HG02885 (cell line): ENCODE measurements around the gene PPARG.

ENCODE experiments used
- ATAC-seq: cut with Tn5 transposase; IDR thresholded peaks from one replicate; pipeline ENCODE4 v1.9.1; 2021; ENCODE audit warnings: mild to moderate bottlenecking; ENCODE audit not compliant: unreplicated experiment, poor library complexity

PPARG gene

DNA sequence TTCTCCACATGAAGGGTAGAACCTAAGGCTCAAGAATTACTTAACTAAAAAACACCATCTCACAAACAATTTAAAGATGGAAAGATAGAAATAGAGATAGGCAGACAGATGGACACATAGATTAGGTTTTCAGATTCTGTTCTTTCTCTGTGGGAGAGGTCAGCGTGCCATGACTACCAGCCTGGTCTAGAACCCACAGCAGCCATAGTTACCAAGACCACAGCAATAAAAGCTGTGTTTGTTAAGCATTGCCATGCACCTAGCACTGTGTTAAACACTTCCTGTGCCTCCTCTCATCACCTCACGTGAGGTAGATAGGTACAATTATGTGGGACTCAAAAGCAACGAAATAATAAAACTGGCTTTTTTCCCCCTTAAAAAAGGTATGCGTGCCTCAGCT lies 112.3 kb downstream of the PPARG start:
- ATAC-seq = no peak

DNA sequence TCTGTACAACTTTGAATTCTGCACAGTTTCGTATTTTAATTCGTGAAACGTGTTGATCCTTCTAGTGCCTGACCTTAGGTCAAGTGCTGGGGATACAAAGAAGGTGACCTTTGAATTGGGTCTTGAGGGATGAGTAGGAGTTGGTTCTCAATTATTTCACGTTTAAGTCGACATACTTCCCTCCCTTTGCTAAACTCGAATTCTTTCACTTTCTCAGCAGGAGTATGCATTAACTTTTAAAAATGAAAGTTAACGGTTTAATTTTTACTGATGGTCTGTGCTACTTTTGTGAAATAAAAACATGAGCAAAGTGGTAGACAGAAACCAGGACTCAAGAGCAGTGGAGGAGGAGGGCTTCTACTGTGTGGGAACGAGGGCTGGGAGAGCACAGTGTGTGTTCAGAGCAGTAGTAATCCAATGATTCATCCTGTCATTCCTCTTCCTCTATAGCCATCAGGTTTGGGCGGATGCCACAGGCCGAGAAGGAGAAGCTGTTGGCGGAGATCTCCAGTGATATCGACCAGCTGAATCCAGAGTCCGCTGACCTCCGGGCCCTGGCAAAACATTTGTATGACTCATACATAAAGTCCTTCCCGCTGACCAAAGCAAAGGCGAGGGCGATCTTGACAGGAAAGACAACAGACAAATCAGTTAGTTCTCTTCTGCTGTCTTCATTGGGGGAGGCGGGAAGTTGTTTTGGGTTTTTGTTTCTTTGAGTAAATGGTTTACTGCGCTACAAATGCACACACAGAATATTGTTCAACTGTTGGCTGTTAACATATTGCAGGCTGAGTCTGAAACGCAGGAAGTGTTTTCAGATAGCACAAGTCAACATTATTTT lies 116.8 kb downstream of the PPARG start:
- no peak for ATAC-seq

DNA sequence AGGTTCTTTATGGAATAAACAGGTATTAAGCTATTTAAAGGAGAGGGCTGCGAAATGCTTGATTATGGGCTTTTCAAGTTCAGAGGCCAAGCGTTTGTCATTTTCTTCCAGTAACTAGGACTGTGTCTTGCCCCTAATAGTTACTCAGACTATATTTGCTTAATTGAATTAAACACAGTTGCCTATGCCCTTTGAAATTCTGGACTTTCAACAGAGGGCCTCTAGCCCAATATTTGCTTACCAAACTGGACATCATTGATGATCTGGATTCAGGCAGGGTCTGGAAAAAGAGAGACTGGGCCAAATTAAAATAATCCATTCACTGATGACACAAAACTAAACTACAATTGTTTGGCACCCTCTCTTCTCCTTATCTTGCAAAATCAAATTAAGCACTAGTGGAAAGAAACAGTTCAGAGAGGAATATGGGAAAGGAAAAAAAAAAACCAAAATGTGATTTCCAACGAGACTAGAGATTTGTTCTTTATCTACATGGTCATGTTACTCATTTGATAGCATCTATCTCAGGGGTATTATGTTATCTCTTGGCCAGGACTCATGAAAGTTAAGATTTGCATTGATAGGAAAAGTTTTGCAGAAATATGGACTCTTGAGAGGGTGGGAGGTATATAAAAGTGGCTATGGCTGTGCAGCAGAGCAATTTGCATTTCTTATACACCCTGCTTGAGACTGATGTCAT lies 120.3 kb downstream of the PPARG start:
- ATAC-seq = no peak

DNA sequence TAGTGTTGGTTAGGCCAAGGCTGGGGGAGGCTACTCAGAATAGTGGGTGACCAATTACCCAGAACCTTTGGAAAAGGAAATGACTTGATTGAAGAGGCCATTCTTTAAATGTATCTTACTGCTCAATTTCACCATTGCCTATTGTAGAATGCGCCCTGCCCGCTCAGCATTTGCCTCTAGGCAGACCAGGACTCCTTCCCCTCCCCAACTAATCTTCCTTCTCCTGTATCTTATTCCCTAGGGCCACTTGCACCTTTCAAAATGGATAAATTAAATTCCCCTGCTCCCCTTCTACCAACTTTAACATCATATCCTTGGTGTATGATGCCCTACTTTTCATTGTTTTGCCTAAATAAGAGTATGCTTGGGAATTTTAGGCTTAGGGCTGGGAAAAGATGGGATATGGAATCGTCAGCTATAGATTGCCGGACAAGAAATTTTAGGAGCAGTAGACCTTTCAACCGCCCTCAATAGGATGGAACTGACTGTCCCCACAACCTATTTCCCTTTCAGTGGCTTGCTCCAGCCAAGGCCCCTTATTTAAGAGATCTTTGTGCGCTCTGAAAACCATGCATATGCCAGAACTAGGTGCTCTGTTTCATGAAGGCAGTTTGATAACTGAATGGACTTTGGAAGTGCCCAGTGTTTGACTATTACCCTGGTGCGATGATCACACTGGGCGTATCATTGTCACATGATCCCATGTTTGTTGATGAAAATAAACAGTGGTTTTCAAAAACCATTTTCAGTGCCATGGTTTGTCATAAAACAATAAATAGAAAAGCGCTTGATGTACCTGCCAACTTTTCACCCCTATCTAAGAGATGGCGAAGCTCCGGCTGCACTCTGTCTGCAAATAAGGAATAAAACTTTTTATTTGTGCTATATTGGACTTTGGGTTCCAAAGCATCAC lies 121.1 kb downstream of the PPARG start:
- no peak for ATAC-seq

- no peak for ATAC-seq
These were observed 124.9 kb downstream of the PPARG start for GRCh38 chr3:12413721-12414255.

- no peak for ATAC-seq
These were observed 126.3 kb downstream of the PPARG start for GRCh38 chr3:12415014-12415680.

GRCh38 chr3:12416731-12417130 lies 127.9 kb downstream of the PPARG start:
- no peak for ATAC-seq

- no peak for ATAC-seq
These were observed 131.5 kb downstream of the PPARG start for GRCh38 chr3:12420393-12420792.

DNA sequence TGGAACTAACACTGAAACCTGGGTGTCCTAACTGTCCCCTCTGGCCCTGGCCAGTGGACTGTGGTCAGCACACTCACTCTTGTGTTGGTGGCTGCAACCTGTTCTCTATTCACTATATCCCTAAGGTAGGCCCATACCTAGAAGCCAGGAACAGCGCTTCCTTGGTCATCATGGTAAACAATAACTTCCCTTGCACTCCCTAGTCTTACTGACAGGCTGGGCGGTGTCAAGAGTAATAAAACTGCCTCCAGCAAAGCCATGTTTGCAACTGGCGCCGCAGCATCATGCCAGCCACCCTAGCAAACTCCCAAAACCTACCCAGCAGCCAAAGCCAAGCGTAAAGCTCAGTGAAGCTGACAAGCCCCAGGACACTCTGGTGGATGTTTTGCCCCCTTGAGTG lies 132.3 kb downstream of the PPARG start:
- no peak for ATAC-seq

GRCh38 chr3:12423131-12423530 lies 134.3 kb downstream of the PPARG start:
- no peak for ATAC-seq

DNA sequence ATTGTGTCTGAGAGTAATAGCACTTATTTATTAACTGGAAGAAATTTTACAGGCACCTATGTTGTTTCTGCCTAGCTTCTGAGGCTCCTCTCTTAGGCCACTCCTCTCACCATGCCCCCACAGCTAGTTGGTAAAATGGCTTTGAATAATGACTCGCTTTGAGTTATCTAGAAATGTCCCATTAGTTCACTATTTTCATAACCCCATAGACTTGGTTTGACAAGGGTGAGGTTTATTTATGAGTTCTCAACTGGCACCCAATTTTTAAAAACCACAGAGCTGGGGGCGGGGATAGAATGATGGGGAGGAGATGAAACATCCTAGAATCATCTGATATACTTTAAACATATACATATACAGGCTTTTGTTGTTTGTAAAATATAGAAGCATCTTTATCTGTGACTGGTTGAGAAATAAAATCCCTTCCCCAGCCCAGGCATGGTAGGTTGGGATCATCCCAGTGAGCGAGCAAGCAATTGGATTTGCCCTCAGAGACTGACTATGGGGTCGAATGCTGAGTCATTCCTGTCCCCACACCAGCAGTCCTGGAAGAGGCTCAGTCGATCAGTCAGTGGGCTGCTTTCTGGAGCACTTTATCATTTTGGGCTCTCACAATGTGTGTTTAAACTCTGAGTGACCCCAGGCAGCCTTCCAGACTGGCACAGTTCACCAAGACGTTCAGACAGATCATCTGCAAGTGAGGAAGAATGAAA lies 135.2 kb downstream of the PPARG start:
- no peak for ATAC-seq

GRCh38 chr3:12424635-12425319 lies 135.9 kb downstream of the PPARG start:
- ATAC-seq = no peak

- ATAC-seq = no peak
These were observed 137.1 kb downstream of the PPARG start for GRCh38 chr3:12425850-12426579.

GRCh38 chr3:12427551-12427950 lies 138.7 kb downstream of the PPARG start:
- ATAC-seq = no peak

GRCh38 chr3:12428126-12428525 lies 139.3 kb downstream of the PPARG start:
- ATAC-seq = no peak

DNA sequence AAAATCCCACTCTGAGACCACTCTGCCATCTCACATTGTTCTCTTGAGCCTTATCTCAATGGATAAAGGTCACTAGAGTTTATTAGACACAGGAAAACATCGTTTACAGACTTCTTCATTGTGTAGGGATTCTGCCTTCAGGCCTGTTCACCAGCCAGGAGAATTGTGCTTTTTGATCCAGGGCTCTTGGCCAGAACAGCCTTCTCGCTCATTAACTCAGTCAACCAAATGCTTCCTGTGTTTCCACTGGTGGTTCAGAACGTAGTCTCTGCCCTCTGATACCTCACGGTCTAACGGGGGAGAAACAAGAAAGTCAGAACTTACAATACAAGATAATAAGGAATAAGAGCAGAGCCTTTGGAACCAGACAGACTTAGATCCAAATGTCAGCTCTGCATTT lies 141.2 kb downstream of the PPARG start:
- ATAC-seq = no peak

GRCh38 chr3:12433823-12434222 lies 145.0 kb downstream of the PPARG start:
- ATAC-seq = no peak
